NOMO-1 (cell line): ENCODE data around the gene SLC23A3.
"Not testable (repeated sequence)": the region's sequence is repeated elsewhere in the genome, so short reads cannot be mapped to it uniquely, and the experiment has no call there.

Experiments
- DNase-seq, 2 experiments: peaks; one replicate each; lab custom pipeline; 2025; ENCODE audit not compliant: unreplicated experiment in 2 of 2; lab: John Stamatoyannopoulos, UW

SLC23A3 gene

DNA sequence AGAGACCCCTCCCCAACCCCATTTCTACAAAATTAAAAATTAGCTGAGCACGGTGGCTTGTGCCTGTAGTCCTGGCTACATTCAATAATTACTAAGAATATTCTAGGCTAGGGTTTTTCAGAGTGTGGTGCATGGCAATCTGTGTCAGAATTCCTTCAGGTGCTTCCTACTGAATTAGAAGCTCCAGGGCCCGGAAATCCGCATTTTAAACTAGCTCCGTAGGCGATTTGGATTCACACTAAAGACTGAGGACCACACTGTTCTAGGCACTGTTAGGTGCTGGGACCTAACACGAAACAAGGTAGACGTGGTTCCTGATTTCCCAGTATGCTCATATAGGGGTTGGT lies 36.1 kb upstream of the SLC23A3 start:
- DNase-seq, result no peak

- no peak for DNase-seq
Observed at GRCh38 chr2:219205165-219205538, 35.3 kb upstream of the SLC23A3 start.

DNA sequence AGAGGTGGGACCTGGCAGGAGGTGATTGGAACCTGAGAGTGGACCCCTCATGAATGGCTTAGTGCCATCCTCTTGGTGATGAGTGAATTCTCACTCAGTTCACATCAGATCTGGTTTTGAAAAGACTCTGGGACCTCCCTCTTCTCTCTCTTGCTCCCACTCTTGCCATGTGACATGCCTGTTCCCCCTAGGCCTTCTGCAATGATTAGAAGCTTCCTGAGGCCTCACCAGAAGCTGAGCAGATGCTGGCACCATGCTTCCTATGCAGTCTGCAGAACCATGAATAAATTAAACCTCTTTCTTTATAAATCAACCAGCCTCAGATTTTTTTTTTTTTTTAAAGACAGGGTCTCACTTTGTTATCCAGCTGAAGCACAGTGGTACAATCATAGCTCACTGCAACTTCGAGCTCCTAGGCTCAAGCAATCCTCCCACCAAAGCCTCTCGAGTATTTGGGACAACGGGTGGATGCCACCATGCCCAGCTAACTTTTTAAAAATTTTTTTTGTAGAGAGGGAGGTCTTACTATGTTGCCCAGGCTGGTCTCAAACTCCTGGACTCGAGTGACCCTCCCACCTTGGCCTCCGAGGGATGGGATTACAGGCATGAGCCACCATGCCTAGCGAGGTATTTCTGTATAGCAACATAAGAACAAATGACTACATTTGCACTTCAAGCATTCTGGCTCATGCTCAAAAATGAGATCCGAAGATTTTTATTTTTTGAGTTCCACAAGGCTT lies 34.8 kb upstream of the SLC23A3 start:
- DNase-seq, result no peak

- DNase-seq, result not testable (repeated sequence)
Observed at GRCh38 chr2:219201331-219201730, 31.5 kb upstream of the SLC23A3 start.

GRCh38 chr2:219200502-219201326 lies 30.9 kb upstream of the SLC23A3 start:
- not testable (repeated sequence) for DNase-seq

GRCh38 chr2:219199470-219200211 lies 29.8 kb upstream of the SLC23A3 start:
- DNase-seq, result no peak

DNA sequence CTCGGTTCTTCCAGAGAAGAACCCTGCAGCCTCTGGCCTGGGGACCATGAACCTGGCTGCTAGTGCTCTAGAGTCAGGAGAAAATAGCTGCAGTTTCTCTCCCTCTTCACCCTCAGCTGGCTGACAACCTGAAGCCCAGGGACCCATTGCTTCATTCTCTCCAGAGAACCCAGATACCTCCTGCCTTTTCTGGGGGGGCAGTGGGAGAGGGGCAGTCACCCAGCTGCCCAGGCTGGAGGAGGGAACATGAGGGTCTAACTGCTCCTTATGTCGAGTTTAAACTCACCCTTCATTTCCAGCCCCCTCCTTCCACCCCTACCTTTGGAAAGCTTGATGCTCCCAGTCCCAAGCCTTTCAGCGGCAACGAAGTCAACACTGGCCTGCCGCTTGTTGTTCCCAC lies 29.1 kb upstream of the SLC23A3 start:
- no peak for DNase-seq

GRCh38 chr2:219197388-219197787 lies 27.6 kb upstream of the SLC23A3 start:
- no peak for DNase-seq

DNA sequence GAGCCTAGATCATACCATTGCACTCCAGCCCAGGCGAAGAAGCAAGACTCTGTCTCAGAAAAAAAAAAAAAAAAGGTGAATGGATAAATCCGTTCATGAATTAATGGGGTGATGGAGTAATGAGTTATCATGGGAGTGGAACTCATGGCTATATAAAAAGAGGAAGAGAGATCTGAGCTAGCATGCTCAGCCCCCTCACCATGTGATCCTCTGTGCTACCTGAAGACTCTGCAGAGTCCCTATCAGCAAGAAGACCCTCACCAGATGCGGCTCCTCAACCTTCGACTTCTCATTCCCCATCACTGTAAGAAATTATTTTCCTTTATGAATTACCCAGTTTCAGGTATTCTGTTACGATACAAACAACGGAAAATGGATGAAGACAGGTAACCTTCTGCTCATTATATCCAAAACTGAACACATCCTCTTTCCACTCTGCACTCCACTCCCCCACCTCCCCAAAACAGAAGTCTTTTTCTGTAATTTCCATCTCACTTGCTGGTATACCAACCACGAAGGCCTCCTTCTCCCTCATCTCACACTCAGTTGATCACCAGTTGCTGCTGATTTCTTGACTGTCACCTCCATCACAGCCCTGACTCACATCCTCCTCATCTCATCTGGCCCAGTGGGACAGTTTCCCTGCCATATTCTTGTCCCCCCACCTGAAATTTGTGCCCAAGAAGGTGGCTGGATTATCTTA lies 17.1 kb upstream of the SLC23A3 start:
- no peak for DNase-seq

DNA sequence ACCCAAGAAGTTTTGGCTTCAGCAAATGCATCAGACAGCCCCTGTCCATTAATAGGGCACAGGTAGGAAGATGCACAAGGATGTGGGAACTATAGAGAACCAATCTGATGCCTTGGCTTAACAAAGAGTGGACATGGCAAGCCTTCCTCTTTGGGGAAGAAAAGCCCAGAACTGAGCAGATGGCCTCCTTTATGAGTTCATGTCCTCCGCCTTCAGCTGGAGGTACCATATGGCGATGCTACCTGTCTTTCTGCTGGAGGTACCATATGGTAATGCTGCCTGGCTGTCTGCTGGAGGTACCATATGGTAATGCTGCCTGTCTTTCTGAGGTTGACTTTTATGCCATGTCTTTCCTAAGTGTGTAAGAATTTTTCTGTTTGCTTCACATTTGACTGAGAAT lies 14.3 kb upstream of the SLC23A3 start:
- no peak for DNase-seq

DNA sequence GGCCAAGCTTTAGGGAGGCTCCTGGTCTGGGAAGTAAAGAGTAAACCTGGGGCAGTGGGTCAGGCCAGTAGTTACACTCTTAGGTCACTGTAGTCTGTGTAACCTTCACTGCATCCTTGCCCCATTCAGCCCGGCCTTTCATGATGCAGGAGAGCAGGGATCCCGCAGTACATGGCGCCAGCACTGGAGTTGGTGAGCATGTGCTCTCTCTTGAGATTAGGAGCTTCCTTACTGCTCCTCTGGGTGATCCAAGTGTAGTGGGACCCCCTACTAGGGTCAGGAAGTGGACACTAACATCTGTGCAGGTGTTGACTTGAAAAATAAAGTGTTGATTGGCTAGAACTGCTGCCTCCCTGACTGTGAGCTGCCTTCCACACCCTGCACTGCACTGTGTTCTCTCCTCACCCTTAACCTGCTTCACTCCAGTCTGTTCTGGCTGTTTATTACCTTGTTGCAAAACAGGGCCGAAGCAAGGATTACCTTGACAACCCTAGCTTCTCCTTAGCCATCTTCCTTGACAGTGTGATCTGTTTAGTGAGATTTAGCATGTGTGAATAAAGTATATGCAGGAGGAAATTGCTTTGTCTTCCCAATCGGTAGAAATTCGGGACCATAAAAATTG lies 13.4 kb upstream of the SLC23A3 start:
- DNase-seq, result no peak

GRCh38 chr2:219182331-219183150 lies 12.7 kb upstream of the SLC23A3 start:
- no peak for DNase-seq

GRCh38 chr2:219181531-219181930 lies 11.7 kb upstream of the SLC23A3 start:
- DNase-seq, result no peak

- DNase-seq, result no peak
Observed at GRCh38 chr2:219180961-219181360, 11.1 kb upstream of the SLC23A3 start.

GRCh38 chr2:219179601-219180465 lies 10.0 kb upstream of the SLC23A3 start:
- no peak for DNase-seq

GRCh38 chr2:219178377-219179175 lies 8.7 kb upstream of the SLC23A3 start:
- peak in 1 of 2 experiments; percentile 2 for DNase-seq

GRCh38 chr2:219177552-219178376 lies 7.9 kb upstream of the SLC23A3 start, which contains the start of gene RETREG2:
RETREG2 (plus strand) TSS chr2:219178275; CDS start chr2:219178353, 78 bp downstream.
- peak; percentile 82 to 90 for DNase-seq
